Mesenchymal stem cell (in vitro differentiated cells and primary cell): ENCODE measurements around the gene FBXL2.

Source experiments
- DNase-seq: peaks from one replicate; pipeline ENCODE4 v3.0.0-alpha.2; 2013
- H2AFZ ChIP-seq: one replicate; pipeline ENCODE4 v1.6.1; 2013; ENCODE audit warnings: low read depth, mild to moderate bottlenecking, control low read depth, inconsistent platforms, low read length, moderate library complexity
- H2AK5ac ChIP-seq: 2 replicates; pipeline ENCODE4 v1.6.1; 2013; ENCODE audit warnings: low read length, moderate library complexity, mild to moderate bottlenecking, inconsistent platforms; ENCODE audit not compliant: severe bottlenecking
- H2BK120ac ChIP-seq: one replicate; pipeline ENCODE4 v1.6.1; 2013; ENCODE audit warnings: low read depth, mild to moderate bottlenecking, inconsistent platforms, low read length, moderate library complexity
- H2BK12ac ChIP-seq, 2 experiments: one replicate each; pipeline ENCODE4 v1.6.1; 2013; ENCODE audit warnings: inconsistent platforms in 2 of 2, low read length in 2 of 2, mild to moderate bottlenecking in 2 of 2, moderate library complexity in 2 of 2, control low read depth in 1 of 2
- H2BK15ac ChIP-seq: one replicate; pipeline ENCODE4 v1.6.1; 2013; ENCODE audit warnings: mild to moderate bottlenecking, low read depth, inconsistent platforms; ENCODE audit not compliant: poor library complexity, severe bottlenecking
- H2BK5ac ChIP-seq: 2 replicates; pipeline ENCODE4 v1.6.1; 2013; ENCODE audit warnings: low read depth, mild to moderate bottlenecking, low read length, control low read depth, inconsistent platforms; ENCODE audit not compliant: poor library complexity, severe bottlenecking
- H3K14ac ChIP-seq, 2 experiments: one replicate each; pipeline ENCODE4 v1.6.1; 2013; ENCODE audit warnings: inconsistent platforms in 2 of 2, low read length in 2 of 2, control low read depth in 1 of 2, mild to moderate bottlenecking in 1 of 2, moderate library complexity in 1 of 2
- H3K18ac ChIP-seq, 2 experiments: one replicate each; pipeline ENCODE4 v1.6.1; 2013; ENCODE audit warnings: inconsistent platforms in 2 of 2, low read length in 2 of 2, control low read depth in 1 of 2, low read depth in 1 of 2, mild to moderate bottlenecking in 1 of 2
- H3K23ac ChIP-seq, 2 experiments: one replicate each; pipeline ENCODE4 v1.6.1; 2013; ENCODE audit warnings: inconsistent platforms in 2 of 2, low read length in 2 of 2, mild to moderate bottlenecking in 2 of 2, moderate library complexity in 2 of 2, control low read depth in 1 of 2
- H3K27ac ChIP-seq: 2 replicates; pipeline ENCODE4 v1.5.1; 2013; ENCODE audit warnings: mild to moderate bottlenecking, moderate library complexity, low read length, control low read depth, inconsistent platforms; ENCODE audit not compliant: poor library complexity, severe bottlenecking
- H3K27me3 ChIP-seq, 2 experiments: 2 replicates each; pipeline versions ENCODE4 v1.6.1 to v1.7.0; 2013; ENCODE audit warnings: low read length in 2 of 2, mild to moderate bottlenecking in 2 of 2, moderate library complexity in 2 of 2, control low read depth in 1 of 2, inconsistent platforms in 1 of 2; ENCODE audit not compliant: control insufficient read depth in 1 of 2, insufficient read depth in 1 of 2
- H3K36me3 ChIP-seq, 2 experiments: 2 replicates each; pipeline versions ENCODE4 v1.6.1 to v1.7.0; 2013; ENCODE audit warnings: low read length in 2 of 2, control low read depth in 1 of 2, inconsistent platforms in 1 of 2, low read depth in 1 of 2, mild to moderate bottlenecking in 1 of 2; ENCODE audit not compliant: insufficient read depth in 2 of 2, control insufficient read depth in 1 of 2
- H3K4ac ChIP-seq, 2 experiments: one replicate each; pipeline ENCODE4 v1.6.1; 2013; ENCODE audit warnings: inconsistent platforms in 2 of 2, low read length in 2 of 2, mild to moderate bottlenecking in 2 of 2, moderate library complexity in 2 of 2, control low read depth in 1 of 2, low read depth in 1 of 2
- H3K4me1 ChIP-seq: 2 replicates; pipeline ENCODE4 v1.6.1; 2013; ENCODE audit warnings: low read depth, low read length, control low read depth; ENCODE audit not compliant: control insufficient read depth, insufficient read depth
- H3K4me2 ChIP-seq: 2 replicates; pipeline ENCODE4 v1.6.1; 2013; ENCODE audit warnings: low read length, mild to moderate bottlenecking, inconsistent platforms; ENCODE audit not compliant: poor library complexity, severe bottlenecking
- H3K4me3 ChIP-seq, 2 experiments: 2 replicates each; pipeline versions ENCODE4 v1.5.1 to v1.7.0; 2013; ENCODE audit warnings: low read length in 2 of 2, mild to moderate bottlenecking in 2 of 2, control low read depth in 1 of 2, low read depth in 1 of 2; ENCODE audit not compliant: insufficient read depth in 1 of 2
- H3K79me1 ChIP-seq: replicated peaks from 2 replicates; pipeline ENCODE4 v1.6.1; 2013; ENCODE audit warnings: mild to moderate bottlenecking, control low read depth, low read length, inconsistent platforms; ENCODE audit not compliant: poor library complexity, severe bottlenecking
- H3K9ac ChIP-seq: 2 replicates; pipeline ENCODE4 v1.7.0; 2013; ENCODE audit warnings: mild to moderate bottlenecking, low read length, moderate library complexity
- H3K9me3 ChIP-seq: 2 replicates; pipeline ENCODE4 v1.7.0; 2013; ENCODE audit warnings: mild to moderate bottlenecking, low read length; ENCODE audit not compliant: control insufficient read depth
- H4K8ac ChIP-seq: one replicate; pipeline ENCODE4 v1.6.1; 2013; ENCODE audit warnings: inconsistent platforms, mild to moderate bottlenecking, low read length, moderate library complexity
- H4K91ac ChIP-seq: one replicate; pipeline ENCODE4 v1.6.1; 2013; ENCODE audit warnings: mild to moderate bottlenecking, low read length, inconsistent platforms
- WGBS: methylation state at CpG from one replicate; pipeline ENCODE4 v1.1.7; 2013; ENCODE audit warnings: mixed read lengths; 5-methylcytosine and 5-hydroxymethylcytosine counted together

FBXL2 gene

DNA sequence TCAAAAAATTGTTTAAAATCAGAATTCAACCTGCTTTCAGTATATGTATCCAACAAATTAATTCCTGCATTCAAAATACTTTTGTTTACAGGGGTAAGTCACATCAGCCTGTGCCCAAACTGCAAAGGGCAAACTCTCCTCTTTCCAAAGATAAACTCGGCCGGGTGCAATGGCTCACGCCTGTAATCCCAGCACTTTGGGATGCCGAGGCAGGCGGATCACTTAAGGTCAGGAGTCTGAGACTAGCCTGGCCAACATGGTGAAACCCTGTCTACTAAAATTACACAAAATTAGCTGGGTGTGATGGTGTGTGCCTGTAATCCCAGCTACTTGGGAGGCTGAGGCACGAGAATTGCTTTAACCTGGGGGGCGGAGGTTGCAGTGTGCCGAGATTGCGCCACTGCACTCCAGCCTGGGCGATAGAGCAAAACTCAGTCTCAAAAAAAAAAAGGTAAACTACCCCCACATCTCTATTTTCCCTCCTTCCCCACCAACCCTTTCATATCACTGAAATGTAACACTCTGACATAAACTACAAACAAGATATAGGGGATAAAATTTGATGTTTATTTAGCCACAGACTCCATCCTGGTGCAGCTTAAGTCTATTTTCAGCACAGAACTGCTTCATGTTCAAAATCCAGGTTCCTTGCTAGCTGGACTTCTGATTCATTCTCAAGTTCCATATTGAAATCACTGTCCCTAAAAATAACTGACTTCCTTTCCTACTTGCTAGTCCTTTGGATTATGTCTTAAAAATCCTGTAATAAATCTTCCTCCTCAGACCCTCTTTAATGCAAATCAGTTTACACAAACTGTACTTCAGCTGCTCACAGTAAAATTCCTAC, 147.6 kb downstream of the FBXL2 start:
- Histone ChIP-seq H3K36me3 (peaks cover 17 to 44% of the 10 kb centered on the region in 2 experiments), H2BK120ac (no peak overlapping the region), H3K18ac (no peak overlapping the region), H3K14ac (no peak overlapping the region), H3K27me3 (no peaks in the 10 kb centered on the region), H3K4me3 (no peak overlapping the region), H3K79me1 (peaks cover 15% of the 10 kb centered on the region), H3K27ac (no peak overlapping the region), H2BK15ac (no peak overlapping the region), H2AK5ac (no peak overlapping the region), H2BK12ac (no peak overlapping the region), H3K9me3 (no peaks in the 10 kb centered on the region), H4K91ac (no peak overlapping the region), H3K4me1 (peaks cover 2% of the 10 kb centered on the region), H3K4ac (no peak overlapping the region), H4K8ac (no peak overlapping the region), H3K23ac (no peak overlapping the region), H3K9ac (no peak overlapping the region), H3K4me2 (no peak overlapping the region), H2AFZ (no peak overlapping the region), H2BK5ac (no peak overlapping the region)
- WGBS = 93% methylated on average over 10 of the region's 10 CpGs
- DNase-seq = no peak

DNA sequence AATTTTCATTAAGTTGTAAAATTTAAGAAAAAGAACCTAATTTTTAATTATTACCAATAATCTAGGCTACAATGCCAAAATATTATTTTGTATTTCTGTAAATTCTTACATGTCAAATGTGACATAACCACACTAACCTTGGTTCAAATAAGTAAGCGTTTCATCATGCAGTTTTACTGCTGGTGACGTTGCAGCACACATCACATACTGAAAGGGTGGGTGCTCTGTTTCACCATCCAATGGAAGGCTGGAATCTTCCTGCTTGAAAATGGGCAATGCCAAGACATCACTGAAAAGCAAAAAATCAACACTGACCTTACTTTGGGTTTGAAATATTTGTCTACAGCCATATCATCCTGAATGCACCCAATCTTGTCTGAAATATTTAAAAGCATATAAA, 148.2 kb downstream of the FBXL2 start:
- no peak overlapping the region for H2AFZ ChIP-seq
- no peak overlapping the region for H2BK120ac ChIP-seq
- H3K9ac ChIP-seq = no peak overlapping the region
- peaks cover 2% of the 10 kb centered on the region for H3K4me1 ChIP-seq
- H3K4me2 ChIP-seq = no peak overlapping the region
- no peak overlapping the region for H3K4ac ChIP-seq
- no peak overlapping the region for H3K14ac ChIP-seq
- H2AK5ac ChIP-seq = no peak overlapping the region
- peaks cover 15 to 40% of the 10 kb centered on the region in 2 experiments for H3K36me3 ChIP-seq
- no peaks in the 10 kb centered on the region for H3K9me3 ChIP-seq
- H3K4me3 ChIP-seq = no peak overlapping the region
- H2BK15ac ChIP-seq = no peak overlapping the region
- no peak overlapping the region for H3K23ac ChIP-seq
- H3K27ac ChIP-seq = no peak overlapping the region
- H3K18ac ChIP-seq = no peak overlapping the region
- no peak for DNase-seq
- H4K8ac ChIP-seq = no peak overlapping the region
- WGBS = 92% methylated on average over 2 of the region's 2 CpGs
- H3K27me3 ChIP-seq = no peaks in the 10 kb centered on the region
- H4K91ac ChIP-seq = no peak overlapping the region
- H2BK12ac ChIP-seq = no peak overlapping the region
- H2BK5ac ChIP-seq = no peak overlapping the region
- peaks cover 12% of the 10 kb centered on the region for H3K79me1 ChIP-seq

DNA sequence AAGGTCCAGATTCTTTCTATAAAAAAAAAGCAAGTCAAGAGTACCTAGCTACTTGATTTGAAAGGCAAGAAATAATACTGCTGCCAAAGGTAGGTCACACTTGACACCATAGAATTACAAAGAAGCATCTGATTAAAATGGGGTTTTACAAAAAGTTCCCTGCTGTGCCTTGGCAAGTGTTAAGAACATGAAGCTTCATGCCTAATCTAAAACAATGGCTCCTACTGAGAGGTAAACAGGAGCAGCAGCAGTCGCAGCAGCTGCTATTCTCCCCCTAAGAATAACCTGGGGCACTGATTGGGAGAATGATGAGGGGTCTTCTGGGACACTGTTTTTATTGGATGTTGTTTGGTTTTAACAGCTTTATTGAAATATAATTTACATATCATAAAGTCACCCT, 148.8 kb downstream of the FBXL2 start:
- Histone ChIP-seq H3K9ac (no peak overlapping the region), H3K4me3 (no peak overlapping the region), H3K14ac (no peak overlapping the region), H2AFZ (no peak overlapping the region), H2BK15ac (no peak overlapping the region), H3K27ac (no peak overlapping the region), H3K36me3 (peaks cover 9 to 35% of the 10 kb centered on the region in 2 experiments), H3K4me1 (peaks cover 2% of the 10 kb centered on the region), H2BK120ac (no peak overlapping the region), H4K91ac (no peak overlapping the region), H2AK5ac (no peak overlapping the region), H3K18ac (no peak overlapping the region), H2BK12ac (no peak overlapping the region), H3K4me2 (no peak overlapping the region), H3K4ac (no peak overlapping the region), H3K27me3 (no peaks in the 10 kb centered on the region), H3K23ac (no peak overlapping the region), H3K79me1 (peaks cover 7% of the 10 kb centered on the region), H4K8ac (no peak overlapping the region), H3K9me3 (no peaks in the 10 kb centered on the region), H2BK5ac (no peak overlapping the region)
- DNase-seq = no peak
- no CpG with 5 or more reads among the region's 1 CpG for WGBS

DNA sequence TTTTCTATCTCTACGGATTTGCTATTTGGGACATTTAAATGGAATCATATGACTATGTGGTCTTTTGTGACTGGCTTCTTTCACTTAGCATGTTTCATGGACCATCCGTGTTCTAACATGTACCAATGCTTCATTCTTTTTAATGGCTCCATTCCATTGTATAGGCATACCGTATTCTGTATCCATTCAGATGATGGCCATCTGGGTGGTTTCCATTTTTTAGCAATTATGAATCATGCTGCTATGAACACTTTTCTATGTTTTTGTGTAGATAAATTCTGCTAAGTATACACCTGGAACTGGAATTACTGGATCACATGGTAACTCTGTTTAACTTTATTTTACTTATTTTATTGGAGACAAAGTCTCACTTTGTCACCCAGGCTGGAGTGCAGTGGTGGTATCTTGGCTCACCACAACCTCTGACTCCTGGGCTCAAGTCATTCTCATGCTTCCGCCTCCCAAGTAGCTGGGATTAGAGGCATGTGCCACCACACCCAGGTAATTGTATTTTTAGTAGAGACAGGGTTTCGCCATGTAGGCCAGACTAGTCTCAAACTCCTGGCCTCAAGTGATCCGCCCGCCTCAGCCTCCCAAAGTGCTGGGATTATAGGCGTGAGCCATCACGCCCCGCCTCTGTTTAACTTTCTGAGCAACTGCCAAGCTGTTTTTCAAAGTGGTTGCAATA, 149.5 kb downstream of the FBXL2 start:
- no peak overlapping the region for H2BK5ac ChIP-seq
- no peak overlapping the region for H3K14ac ChIP-seq
- H3K4ac ChIP-seq = no peak overlapping the region
- no peak overlapping the region for H3K23ac ChIP-seq
- H3K4me1 ChIP-seq = peaks cover 2% of the 10 kb centered on the region
- no peak overlapping the region for H3K18ac ChIP-seq
- no peak overlapping the region for H4K8ac ChIP-seq
- peaks cover 4 to 29% of the 10 kb centered on the region in 2 experiments for H3K36me3 ChIP-seq
- H3K9me3 ChIP-seq = no peaks in the 10 kb centered on the region
- H2AK5ac ChIP-seq = no peak overlapping the region
- no peak overlapping the region for H3K4me2 ChIP-seq
- H3K27me3 ChIP-seq = no peaks in the 10 kb centered on the region
- H3K27ac ChIP-seq = no peak overlapping the region
- H2BK120ac ChIP-seq = no peak overlapping the region
- H2BK15ac ChIP-seq = no peak overlapping the region
- no peak overlapping the region for H2AFZ ChIP-seq
- 89% methylated on average over 10 of the region's 10 CpGs for WGBS
- DNase-seq = no peak
- H3K4me3 ChIP-seq = no peak overlapping the region
- H3K79me1 ChIP-seq = peaks cover 5% of the 10 kb centered on the region
- H3K9ac ChIP-seq = no peak overlapping the region
- H4K91ac ChIP-seq = no peak overlapping the region
- no peak overlapping the region for H2BK12ac ChIP-seq
